ENCODE measurements around the gene ATP9B.

The ATP9B gene

GRCh38 chr18:79397830-79398761 is 328.9 kb downstream of the ATP9B start:
- Histone ChIP-seq H3F3A (ENCODE audit: insufficient read depth, low read length) (no peaks in the 10 kb centered on the region), H2AFZ (ENCODE audit: low read length) (no peak overlapping the region), H3K79me2 (ENCODE audit: low read length) (no peaks in the 10 kb centered on the region), H3K4me3 (ENCODE audit: low read length) (no peak overlapping the region), H3K9ac (ENCODE audit: low read length) (no peak overlapping the region), H3K9me3 (replicated peaks; ENCODE audit: insufficient read depth, low read length) (no peaks in the 10 kb centered on the region), H3K27me3 (replicated peaks; ENCODE audit: insufficient read depth, low read length) (peaks cover 4% of the 10 kb centered on the region; the same call in 1 of the 2 replicates), H3K27ac (ENCODE audit: low read length) (no peak overlapping the region), H4K20me1 (ENCODE audit: insufficient read depth, low read length) (no peaks in the 10 kb centered on the region), H3K9me2 (replicated peaks; ENCODE audit: insufficient read depth, low read length) (no peaks in the 10 kb centered on the region), H3K4me2 (ENCODE audit: low read depth, low read length) (no peak overlapping the region), H3K36me3 (replicated peaks; ENCODE audit: insufficient read depth, low read length) (no peaks in the 10 kb centered on the region), H3K4me1 (ENCODE audit: low read length) (no peaks in the 10 kb centered on the region)
- no peak for TF ChIP-seq EZH2 (optimal IDR thresholded peaks at IDR 0.05; ENCODE audit: low read depth, low read length)
- TF ChIP-seq, protein P1, sequence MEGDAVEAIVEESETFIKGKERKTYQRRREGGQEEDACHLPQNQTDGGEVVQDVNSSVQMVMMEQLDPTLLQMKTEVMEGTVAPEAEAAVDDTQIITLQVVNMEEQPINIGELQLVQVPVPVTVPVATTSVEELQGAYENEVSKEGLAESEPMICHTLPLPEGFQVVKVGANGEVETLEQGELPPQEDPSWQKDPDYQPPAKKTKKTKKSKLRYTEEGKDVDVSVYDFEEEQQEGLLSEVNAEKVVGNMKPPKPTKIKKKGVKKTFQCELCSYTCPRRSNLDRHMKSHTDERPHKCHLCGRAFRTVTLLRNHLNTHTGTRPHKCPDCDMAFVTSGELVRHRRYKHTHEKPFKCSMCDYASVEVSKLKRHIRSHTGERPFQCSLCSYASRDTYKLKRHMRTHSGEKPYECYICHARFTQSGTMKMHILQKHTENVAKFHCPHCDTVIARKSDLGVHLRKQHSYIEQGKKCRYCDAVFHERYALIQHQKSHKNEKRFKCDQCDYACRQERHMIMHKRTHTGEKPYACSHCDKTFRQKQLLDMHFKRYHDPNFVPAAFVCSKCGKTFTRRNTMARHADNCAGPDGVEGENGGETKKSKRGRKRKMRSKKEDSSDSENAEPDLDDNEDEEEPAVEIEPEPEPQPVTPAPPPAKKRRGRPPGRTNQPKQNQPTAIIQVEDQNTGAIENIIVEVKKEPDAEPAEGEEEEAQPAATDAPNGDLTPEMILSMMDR (IDR thresholded peaks at IDR 0.05; ENCODE audit: low read length): no peak
- no peak for TF ChIP-seq EZH2phosphoT487 (IDR thresholded peaks at IDR 0.05; ENCODE audit: low read length)
- no peak for DNase-seq

DNA sequence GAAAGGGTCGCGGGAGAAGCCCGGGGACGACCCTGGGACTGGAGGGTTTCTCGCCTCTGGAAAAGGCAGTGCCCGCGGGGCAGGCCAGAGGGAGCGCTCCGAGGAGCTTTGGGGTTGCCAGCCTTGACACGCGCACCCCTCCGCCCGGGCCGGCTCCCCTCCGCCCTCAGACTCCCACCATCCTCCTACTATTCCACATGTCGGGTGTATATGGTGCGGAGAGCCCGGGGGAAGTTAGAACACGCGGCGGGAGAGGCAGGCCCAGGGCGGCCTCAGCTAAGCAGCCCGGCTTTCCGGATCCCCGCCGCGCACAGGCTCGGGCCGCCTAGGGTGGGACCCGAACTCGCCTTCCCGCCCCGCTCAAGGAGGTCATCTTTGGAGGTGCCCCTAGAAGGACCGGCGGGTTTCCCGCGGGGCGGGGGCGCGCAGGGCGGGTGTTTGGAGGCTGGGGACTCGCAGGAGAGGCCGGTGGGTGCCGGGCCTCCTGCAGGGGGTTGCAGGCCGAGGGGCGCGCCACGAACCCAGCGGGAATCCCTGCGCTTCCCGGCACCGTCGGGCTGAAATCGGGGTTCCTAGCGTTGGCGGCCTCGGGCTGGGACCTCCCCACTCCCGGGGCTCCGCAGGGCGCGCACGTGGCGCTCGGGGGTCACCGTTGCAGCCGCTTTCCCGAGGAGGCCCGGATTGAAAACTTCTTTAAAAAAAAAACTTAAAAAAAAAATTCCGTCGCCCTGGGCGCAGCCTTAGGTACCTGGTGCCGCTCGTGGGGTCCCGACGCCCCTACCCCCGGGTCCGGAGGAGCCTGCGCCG is 330.3 kb downstream of the ATP9B start:
- Histone ChIP-seq H3K9me3 (replicated peaks; ENCODE audit: insufficient read depth, low read length) (no peaks in the 10 kb centered on the region), H3K27ac (ENCODE audit: low read length) (no peak overlapping the region), H3K36me3 (replicated peaks; ENCODE audit: insufficient read depth, low read length) (no peaks in the 10 kb centered on the region), H4K20me1 (ENCODE audit: insufficient read depth, low read length) (no peaks in the 10 kb centered on the region), H3K9ac (ENCODE audit: low read length) (peak overlapping the region; percentile 62; the same call in 1 of the 2 replicates), H3K27me3 (replicated peaks; ENCODE audit: insufficient read depth, low read length) (peaks cover 4% of the 10 kb centered on the region; the same call in 1 of the 2 replicates), H3K4me1 (ENCODE audit: low read length) (no peaks in the 10 kb centered on the region), H3K4me3 (ENCODE audit: low read length) (peak overlapping the region; percentile 55), H3K9me2 (replicated peaks; ENCODE audit: insufficient read depth, low read length) (no peaks in the 10 kb centered on the region), H3K4me2 (ENCODE audit: low read depth, low read length) (peak overlapping the region; percentile 58), H3F3A (ENCODE audit: insufficient read depth, low read length) (no peaks in the 10 kb centered on the region), H3K79me2 (ENCODE audit: low read length) (0 out of 2 replicates have a peak, but pooled peaks cover 4% of the 10 kb centered on the region), H2AFZ (ENCODE audit: low read length) (peak overlapping the region; percentile 43)
- no peak for DNase-seq
- TF ChIP-seq, protein P1 (IDR thresholded peaks at IDR 0.05; ENCODE audit: low read length): no peak
- TF ChIP-seq EZH2 (optimal IDR thresholded peaks at IDR 0.05; ENCODE audit: low read depth, low read length) (no peak), EZH2phosphoT487 (IDR thresholded peaks at IDR 0.05; ENCODE audit: low read length) (no peak)

DNA sequence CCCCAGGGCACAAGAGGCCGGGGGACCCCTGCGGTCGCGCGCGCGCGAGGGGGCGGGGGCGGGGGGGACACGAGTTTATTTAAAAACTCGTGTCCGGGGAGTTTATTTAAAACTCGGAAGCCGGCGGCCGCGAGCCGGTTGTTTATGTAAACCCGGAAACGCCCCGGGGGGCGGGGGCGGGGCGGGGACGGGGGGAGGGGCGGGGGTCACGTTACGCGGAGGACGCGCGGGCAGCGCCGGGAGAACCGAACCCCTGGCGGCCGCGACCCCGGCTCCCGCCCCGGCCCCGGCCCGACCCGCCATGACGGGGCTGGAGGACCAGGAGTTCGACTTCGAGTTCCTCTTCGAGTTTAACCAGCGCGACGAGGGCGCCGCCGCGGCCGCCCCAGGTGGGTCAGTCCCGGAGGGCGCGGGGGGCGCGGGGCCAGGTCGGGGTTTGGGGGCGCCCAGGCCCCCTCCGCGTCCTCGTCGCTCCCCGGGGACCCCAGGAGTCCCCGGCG is 330.9 kb downstream of the ATP9B start:
- no peak overlapping the region for H3K27ac ChIP-seq (ENCODE audit: low read length)
- no peaks in the 10 kb centered on the region for H3K27me3 ChIP-seq (replicated peaks; ENCODE audit: insufficient read depth, low read length)
- peak overlapping the region; percentile 62; the same call in 1 of the 2 replicates for H3K9ac ChIP-seq (ENCODE audit: low read length)

More for the DNA sequence above, 330.9 kb downstream of the ATP9B start:
- Histone ChIP-seq H3F3A (ENCODE audit: insufficient read depth, low read length) (no peaks in the 10 kb centered on the region), H3K4me3 (ENCODE audit: low read length) (peak overlapping the region; percentile 55), H3K36me3 (replicated peaks; ENCODE audit: insufficient read depth, low read length) (no peaks in the 10 kb centered on the region), H2AFZ (ENCODE audit: low read length) (peak overlapping the region; percentile 43; the same call in 1 of the 2 replicates), H3K9me2 (replicated peaks; ENCODE audit: insufficient read depth, low read length) (no peaks in the 10 kb centered on the region), H3K9me3 (replicated peaks; ENCODE audit: insufficient read depth, low read length) (no peaks in the 10 kb centered on the region), H3K79me2 (ENCODE audit: low read length) (peaks cover 5% of the 10 kb centered on the region; the same call in 1 of the 2 replicates), H3K4me1 (ENCODE audit: low read length) (no peaks in the 10 kb centered on the region), H3K4me2 (ENCODE audit: low read depth, low read length) (peak overlapping the region; percentile 58), H4K20me1 (ENCODE audit: insufficient read depth, low read length) (no peaks in the 10 kb centered on the region)
- TF ChIP-seq EZH2phosphoT487 (IDR thresholded peaks at IDR 0.05; ENCODE audit: low read length) (no peak), EZH2 (optimal IDR thresholded peaks at IDR 0.05; ENCODE audit: low read depth, low read length) (no peak)
- TF ChIP-seq, protein P1 (IDR thresholded peaks at IDR 0.05; ENCODE audit: low read length): no peak
- peak; percentile 38 for DNase-seq

Measured in MM.1S (cell line).